Measurements from ENCODE around the gene CRYGN. TPM values are rescaled to one million over a fixed set of nuclear protein-coding genes. Genes with fewer than 3 reads are reported as not detected.

The CRYGN gene
- total and polyA plus RNA-seq, 5 donors from 2014 or later: 0.30 to 0.39 (median 0.38) TPM; not detected in 1

DNA sequence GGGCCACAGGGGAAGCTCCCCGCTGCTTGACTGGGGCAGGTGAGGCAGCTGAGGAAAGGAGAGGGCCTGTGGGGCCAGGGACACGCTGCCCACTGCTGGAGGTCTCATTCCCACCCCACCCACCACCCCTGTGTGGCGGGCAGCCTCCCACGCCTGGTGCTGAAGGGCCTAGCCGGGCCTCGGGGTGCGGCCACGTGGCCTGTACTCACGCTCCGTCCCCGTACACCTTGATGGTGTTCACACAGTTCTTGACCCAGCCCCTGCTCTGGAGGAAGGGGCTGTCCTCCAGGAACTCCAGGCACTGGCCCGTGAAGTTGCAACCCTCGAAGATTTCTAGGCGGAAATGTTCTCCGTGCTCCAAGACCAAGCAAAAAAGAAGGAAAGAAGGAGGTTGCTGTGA lies 4.0 kb downstream of the CRYGN start:
- DNase-seq (no peak), ATAC-seq (ENCODE audit: low read depth in 2 of 2) (no peak)
- Mint-ChIP-seq H3K4me1 (peaks cover 0 to 32% (median 8%) of the 10 kb centered on the region in 4 donors), H3K27ac (no peak overlapping the region), H3K9me3 (no peaks in the 10 kb centered on the region), H3K4me3 (no peak overlapping the region), H3K36me3 (no peaks in the 10 kb centered on the region), H3K27me3 (peaks cover 16% of the 10 kb centered on the region)
- H3K4me1 ChIP-seq (ENCODE audit: control insufficient read depth, insufficient read depth, low read length, poor library complexity, severe bottlenecking): peaks cover 31% of the 10 kb centered on the region
- no peaks in the 10 kb centered on the region for H3K36me3 ChIP-seq (ENCODE audit: control insufficient read depth, insufficient read depth, low read length)
- no peak overlapping the region for H3K4me3 ChIP-seq (ENCODE audit: low read depth, low read length)
- no peak overlapping the region for H3K27ac ChIP-seq (ENCODE audit: insufficient read depth, low read length, poor library complexity, severe bottlenecking)
- no peaks in the 10 kb centered on the region for H3K27me3 ChIP-seq (ENCODE audit: control insufficient read depth, insufficient read depth, low read length)
- H3K9me3 ChIP-seq (ENCODE audit: control insufficient read depth in 2 of 2, low read length in 2 of 2): no peaks in the 10 kb centered on the region

DNA sequence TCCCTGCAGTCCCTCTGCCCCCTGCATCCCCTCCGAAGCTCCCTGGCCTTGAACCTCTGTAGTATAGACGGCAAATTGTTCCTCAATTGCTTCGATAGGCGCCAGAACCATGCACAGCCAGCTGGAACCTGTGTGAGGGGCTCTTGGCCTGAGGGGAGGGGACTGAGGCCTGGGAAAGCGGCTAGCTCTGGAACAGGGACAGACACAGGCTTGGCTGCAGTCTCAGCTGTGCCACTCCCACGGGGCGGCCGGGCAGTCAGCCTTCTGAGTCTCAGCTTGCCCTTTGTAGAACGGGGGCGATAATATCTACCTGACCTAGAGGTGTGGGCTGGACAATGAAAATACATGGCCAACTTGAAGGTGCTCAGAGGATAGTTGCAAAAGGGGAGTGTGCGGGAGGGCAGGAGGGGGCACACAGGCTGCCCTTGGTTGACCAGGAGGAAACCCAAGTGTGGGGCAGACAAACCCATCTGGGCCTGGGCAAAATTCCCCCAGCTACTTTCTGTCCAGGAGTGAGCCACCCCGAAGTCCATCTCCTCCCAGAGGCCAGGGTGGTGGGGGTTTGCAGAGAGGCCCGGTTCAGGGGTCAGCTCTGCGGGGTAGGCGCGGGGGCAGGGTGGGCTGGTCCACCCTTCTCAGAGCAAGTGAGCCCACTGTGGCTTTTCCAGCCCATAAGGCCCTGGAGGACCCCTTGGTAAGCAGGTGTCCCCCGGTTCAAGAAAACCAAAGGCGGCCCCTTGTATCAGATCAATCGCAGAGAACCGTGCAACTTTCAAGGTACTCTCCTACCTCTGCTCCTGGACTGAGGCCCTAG lies 4.6 kb downstream of the CRYGN start:
- Histone ChIP-seq H3K27me3 (ENCODE audit: control insufficient read depth, insufficient read depth, low read length) (no peaks in the 10 kb centered on the region), H3K4me1 (ENCODE audit: control insufficient read depth, insufficient read depth, low read length, poor library complexity, severe bottlenecking) (peaks cover 34% of the 10 kb centered on the region), H3K4me3 (ENCODE audit: low read depth, low read length) (no peak overlapping the region), H3K27ac (ENCODE audit: insufficient read depth, low read length, poor library complexity, severe bottlenecking) (no peak overlapping the region), H3K36me3 (ENCODE audit: control insufficient read depth, insufficient read depth, low read length) (no peaks in the 10 kb centered on the region), H3K9me3 (ENCODE audit: control insufficient read depth in 2 of 2, low read length in 2 of 2) (no peaks in the 10 kb centered on the region)
- no peak for DNase-seq
- H3K27ac Mint-ChIP-seq: no peak overlapping the region
- peaks cover 11% of the 10 kb centered on the region for H3K27me3 Mint-ChIP-seq
- no peaks in the 10 kb centered on the region for H3K36me3 Mint-ChIP-seq
- ATAC-seq (ENCODE audit: low read depth in 2 of 2): no peak
- H3K4me1 Mint-ChIP-seq: peaks cover 0 to 31% (median 12%) of the 10 kb centered on the region in 4 donors
- no peaks in the 10 kb centered on the region for H3K9me3 Mint-ChIP-seq
- H3K4me3 Mint-ChIP-seq: no peak overlapping the region

DNA sequence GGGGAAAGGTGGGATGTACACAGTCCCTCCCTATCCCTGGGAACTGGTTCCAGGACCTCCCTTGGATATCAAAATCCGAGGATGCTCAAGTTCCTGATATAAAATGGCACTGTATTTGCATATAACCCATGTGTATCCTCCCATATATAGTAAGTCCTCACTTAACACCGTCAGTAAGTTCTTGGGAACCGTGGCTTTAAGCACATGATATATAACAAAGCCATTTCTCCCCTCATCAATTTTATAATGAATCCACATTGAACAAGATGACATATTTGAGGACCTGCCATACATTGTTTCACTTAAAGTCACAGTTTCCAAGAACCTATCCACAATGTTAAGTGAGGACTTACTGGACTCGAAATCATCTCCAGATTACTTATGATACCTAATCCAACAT lies 5.4 kb downstream of the CRYGN start:
- Mint-ChIP-seq H3K36me3 (no peaks in the 10 kb centered on the region), H3K9me3 (no peaks in the 10 kb centered on the region), H3K4me3 (no peak overlapping the region), H3K27me3 (peaks cover 9% of the 10 kb centered on the region), H3K4me1 (peaks cover 6 to 36% (median 18%) of the 10 kb centered on the region in 4 donors), H3K27ac (no peak overlapping the region)
- Histone ChIP-seq H3K4me1 (ENCODE audit: control insufficient read depth, insufficient read depth, low read length, poor library complexity, severe bottlenecking) (peaks cover 38% of the 10 kb centered on the region), H3K9me3 (ENCODE audit: control insufficient read depth in 2 of 2, low read length in 2 of 2) (no peaks in the 10 kb centered on the region), H3K27ac (ENCODE audit: insufficient read depth, low read length, poor library complexity, severe bottlenecking) (no peak overlapping the region), H3K4me3 (ENCODE audit: low read depth, low read length) (no peak overlapping the region), H3K27me3 (ENCODE audit: control insufficient read depth, insufficient read depth, low read length) (no peaks in the 10 kb centered on the region), H3K36me3 (ENCODE audit: control insufficient read depth, insufficient read depth, low read length) (no peaks in the 10 kb centered on the region)
- DNase-seq (no peak), ATAC-seq (ENCODE audit: low read depth in 2 of 2) (no peak)

DNA sequence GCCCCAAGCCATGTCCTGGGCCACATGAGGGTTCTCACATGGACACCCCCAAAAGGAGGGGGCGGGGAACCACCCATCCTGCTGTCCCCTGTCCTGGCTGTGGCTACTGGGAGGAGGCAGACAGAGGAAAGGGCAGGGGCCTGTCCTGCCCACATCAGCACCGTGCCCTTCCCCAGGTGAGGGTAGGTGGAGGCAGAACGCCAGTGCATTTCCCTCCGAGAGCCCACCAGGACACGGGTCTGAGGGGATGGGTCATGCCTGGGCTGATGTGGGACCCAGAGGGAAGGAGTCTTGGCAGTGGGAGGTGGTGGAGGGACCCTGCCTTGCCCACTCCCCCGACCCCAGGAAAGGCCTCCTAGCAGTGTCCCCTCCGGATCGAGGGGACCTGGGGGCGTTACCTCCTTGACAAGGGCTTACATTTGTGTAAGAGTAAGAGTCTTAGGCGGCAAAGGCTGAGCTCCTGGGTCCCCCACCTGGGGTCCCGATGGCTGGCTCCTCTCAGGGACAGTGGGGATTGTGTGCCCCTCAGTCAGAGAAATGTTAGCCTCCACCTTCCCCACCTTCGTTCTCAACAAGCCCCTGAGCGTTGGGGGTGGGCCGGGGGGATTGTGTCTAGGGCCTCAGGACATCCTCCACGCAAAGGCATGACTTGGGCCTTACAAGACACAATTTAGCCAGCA lies 6.1 kb downstream of the CRYGN start:
- ATAC-seq (ENCODE audit: low read depth in 2 of 2) (no peak), DNase-seq (no peak)
- no peaks in the 10 kb centered on the region for H3K36me3 Mint-ChIP-seq
- no peak overlapping the region for H3K4me3 Mint-ChIP-seq
- no peak overlapping the region for H3K27ac Mint-ChIP-seq
- no peaks in the 10 kb centered on the region for H3K27me3 ChIP-seq (ENCODE audit: control insufficient read depth, insufficient read depth, low read length)
- peaks cover 4% of the 10 kb centered on the region for H3K27me3 Mint-ChIP-seq
- H3K4me3 ChIP-seq (ENCODE audit: low read depth, low read length): no peak overlapping the region
- no peaks in the 10 kb centered on the region for H3K36me3 ChIP-seq (ENCODE audit: control insufficient read depth, insufficient read depth, low read length)
- peaks cover 40% of the 10 kb centered on the region for H3K4me1 ChIP-seq (ENCODE audit: control insufficient read depth, insufficient read depth, low read length, poor library complexity, severe bottlenecking)
- no peaks in the 10 kb centered on the region for H3K9me3 Mint-ChIP-seq
- no peaks in the 10 kb centered on the region for H3K9me3 ChIP-seq (ENCODE audit: control insufficient read depth in 2 of 2, low read length in 2 of 2)
- no peak overlapping the region for H3K27ac ChIP-seq (ENCODE audit: insufficient read depth, low read length, poor library complexity, severe bottlenecking)
- H3K4me1 Mint-ChIP-seq: peaks cover 7 to 43% (median 21%) of the 10 kb centered on the region in 4 donors

DNA sequence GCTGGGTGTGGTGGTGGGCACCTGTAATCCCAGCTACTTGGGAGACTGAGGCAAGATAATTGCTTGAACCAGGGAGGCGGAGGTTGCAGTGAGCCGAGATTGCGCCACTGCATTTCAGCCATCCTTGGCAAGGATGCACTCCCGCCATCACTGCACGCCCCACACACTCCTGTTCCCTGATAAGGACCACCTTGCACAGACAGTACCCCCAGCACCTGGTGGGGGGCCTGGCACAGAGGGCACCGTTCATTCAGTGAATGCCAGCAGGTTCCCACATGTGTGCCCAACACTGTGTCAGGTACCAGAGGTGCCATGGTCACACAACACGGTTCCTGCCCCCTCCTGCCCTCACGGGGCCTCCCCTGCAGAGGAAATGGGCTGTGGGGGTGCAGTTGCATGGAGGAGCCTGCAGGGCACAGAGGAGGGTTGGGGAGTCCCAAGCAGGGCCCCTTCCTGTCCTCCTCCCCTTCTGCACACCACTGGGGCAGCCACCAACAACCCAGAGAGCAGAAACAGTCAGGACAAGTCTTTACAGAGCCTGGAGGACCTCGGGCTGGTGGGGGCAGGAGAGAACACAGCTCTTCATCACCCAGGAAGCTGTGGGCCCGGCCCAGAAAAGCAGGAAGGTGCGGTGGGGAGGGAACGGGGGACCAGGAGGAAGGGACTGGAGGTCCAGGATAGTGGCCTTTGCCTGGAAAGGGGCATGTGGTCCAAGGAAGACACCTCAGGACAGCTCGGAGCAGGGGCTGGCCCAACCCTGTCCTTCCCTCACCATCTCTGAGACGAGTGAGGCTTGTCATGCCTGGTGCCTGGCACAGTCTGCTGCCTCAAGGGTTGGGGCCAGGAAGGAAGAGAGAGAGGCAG lies 7.1 kb downstream of the CRYGN start:
- H3K9me3 Mint-ChIP-seq: no peaks in the 10 kb centered on the region
- peak overlapping the region in 2 of 3 donors; percentile 31 to 73 for H3K27ac Mint-ChIP-seq
- Histone ChIP-seq H3K4me1 (ENCODE audit: control insufficient read depth, insufficient read depth, low read length, poor library complexity, severe bottlenecking) (peaks cover 50% of the 10 kb centered on the region), H3K27me3 (ENCODE audit: control insufficient read depth, insufficient read depth, low read length) (no peaks in the 10 kb centered on the region), H3K9me3 (ENCODE audit: control insufficient read depth in 2 of 2, low read length in 2 of 2) (no peaks in the 10 kb centered on the region), H3K36me3 (ENCODE audit: control insufficient read depth, insufficient read depth, low read length) (no peaks in the 10 kb centered on the region), H3K4me3 (ENCODE audit: low read depth, low read length) (no peak overlapping the region), H3K27ac (ENCODE audit: insufficient read depth, low read length, poor library complexity, severe bottlenecking) (peak overlapping the region; percentile 14)
- no peaks in the 10 kb centered on the region for H3K27me3 Mint-ChIP-seq
- peak in 2 of 3 donors; percentile 45 to 70 for DNase-seq
- peak overlapping the region in 2 of 4 donors; percentile 29 to 50 for H3K4me3 Mint-ChIP-seq
- H3K4me1 Mint-ChIP-seq: peaks cover 7 to 51% (median 23%) of the 10 kb centered on the region in 4 donors
- peak; percentile 62 to 66 for ATAC-seq (ENCODE audit: low read depth in 2 of 2)
- no peaks in the 10 kb centered on the region for H3K36me3 Mint-ChIP-seq

DNA sequence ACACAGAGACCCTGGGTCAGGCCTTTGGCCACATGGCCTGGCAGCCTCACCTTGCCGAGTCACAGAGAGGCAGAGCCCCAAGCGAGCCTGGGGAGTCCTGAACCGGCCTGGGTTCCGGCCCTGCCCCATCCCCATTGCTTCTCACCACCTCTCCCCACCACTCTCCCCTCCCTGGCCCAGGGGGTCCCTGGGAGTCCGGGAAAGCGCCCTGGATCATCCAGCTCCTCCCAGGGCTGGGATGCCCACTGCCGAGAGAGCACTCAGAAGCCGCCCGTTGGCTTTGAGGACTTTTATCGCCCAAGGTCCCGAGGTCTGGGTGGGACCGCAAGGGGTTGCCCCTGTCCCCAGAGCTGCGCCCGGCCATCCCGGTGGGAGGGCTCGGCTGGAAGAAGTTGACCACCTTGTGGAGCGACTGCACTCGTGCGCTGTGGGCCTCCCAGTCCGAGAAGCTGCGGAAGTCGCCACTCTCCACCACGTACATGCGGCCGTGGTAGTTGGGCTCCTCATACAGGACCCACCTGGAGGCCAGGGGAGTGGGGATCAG lies 8.1 kb downstream of the CRYGN start:
- ATAC-seq (ENCODE audit: low read depth in 2 of 2): no peak
- no peak overlapping the region for H3K4me3 ChIP-seq (ENCODE audit: low read depth, low read length)
- no peak for DNase-seq
- no peak overlapping the region for H3K27ac Mint-ChIP-seq
- no peak overlapping the region for H3K4me3 Mint-ChIP-seq
- H3K4me1 ChIP-seq (ENCODE audit: control insufficient read depth, insufficient read depth, low read length, poor library complexity, severe bottlenecking): peaks cover 58% of the 10 kb centered on the region
- H3K27me3 Mint-ChIP-seq: no peaks in the 10 kb centered on the region
- no peaks in the 10 kb centered on the region for H3K9me3 Mint-ChIP-seq
- H3K27me3 ChIP-seq (ENCODE audit: control insufficient read depth, insufficient read depth, low read length): no peaks in the 10 kb centered on the region
- H3K9me3 ChIP-seq (ENCODE audit: control insufficient read depth in 2 of 2, low read length in 2 of 2): no peaks in the 10 kb centered on the region
- no peak overlapping the region for H3K27ac ChIP-seq (ENCODE audit: insufficient read depth, low read length, poor library complexity, severe bottlenecking)
- H3K36me3 Mint-ChIP-seq: no peaks in the 10 kb centered on the region
- no peaks in the 10 kb centered on the region for H3K36me3 ChIP-seq (ENCODE audit: control insufficient read depth, insufficient read depth, low read length)
- H3K4me1 Mint-ChIP-seq: peaks cover 7 to 56% (median 24%) of the 10 kb centered on the region in 4 donors

DNA sequence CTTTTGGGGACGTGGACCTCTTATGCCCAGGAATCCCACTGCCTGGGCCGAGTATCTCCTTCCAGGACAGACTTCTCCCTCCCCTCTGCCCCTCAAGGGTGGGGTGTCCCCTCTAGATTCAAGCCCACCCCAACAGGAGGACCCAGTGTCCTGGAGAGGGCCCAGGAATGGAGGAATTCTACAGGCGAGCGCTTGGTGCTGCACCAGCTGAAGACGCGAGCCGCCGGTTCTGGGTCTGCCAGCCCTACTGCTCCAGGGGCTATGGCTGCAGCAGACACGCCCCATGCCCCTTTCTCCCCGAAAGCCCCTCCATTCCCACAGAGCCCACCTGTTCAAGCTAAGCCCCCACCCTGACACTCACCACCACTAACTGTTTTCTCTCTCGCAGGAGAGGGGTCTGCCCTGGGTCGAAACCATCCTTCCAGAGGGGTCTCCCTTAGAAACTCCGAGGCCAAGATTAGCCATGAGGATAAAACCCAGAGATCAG lies 8.6 kb downstream of the CRYGN start:
- peaks cover 58% of the 10 kb centered on the region for H3K4me1 ChIP-seq (ENCODE audit: control insufficient read depth, insufficient read depth, low read length, poor library complexity, severe bottlenecking)
- H3K4me3 Mint-ChIP-seq: no peak overlapping the region
- H3K9me3 ChIP-seq (ENCODE audit: control insufficient read depth in 2 of 2, low read length in 2 of 2): no peaks in the 10 kb centered on the region
- ATAC-seq (ENCODE audit: low read depth in 2 of 2): no peak
- H3K9me3 Mint-ChIP-seq: no peaks in the 10 kb centered on the region
- H3K27me3 Mint-ChIP-seq: no peaks in the 10 kb centered on the region
- H3K36me3 Mint-ChIP-seq: no peaks in the 10 kb centered on the region
- H3K27ac Mint-ChIP-seq: no peak overlapping the region
- H3K27me3 ChIP-seq (ENCODE audit: control insufficient read depth, insufficient read depth, low read length): no peaks in the 10 kb centered on the region
- H3K4me1 Mint-ChIP-seq: peaks cover 7 to 56% (median 22%) of the 10 kb centered on the region in 4 donors
- H3K4me3 ChIP-seq (ENCODE audit: low read depth, low read length): no peak overlapping the region
- no peak overlapping the region for H3K27ac ChIP-seq (ENCODE audit: insufficient read depth, low read length, poor library complexity, severe bottlenecking)
- DNase-seq: no peak
- no peaks in the 10 kb centered on the region for H3K36me3 ChIP-seq (ENCODE audit: control insufficient read depth, insufficient read depth, low read length)

All from CD4-positive, CD25-positive, alpha-beta regulatory T cell (primary cell).